Prostate gland (tissue), 2 donors: ENCODE results near the gene MED17. TPM values are rescaled to one million over a fixed set of nuclear protein-coding genes. Genes with fewer than 3 reads are reported as not detected.

Experiments used
- DNase-seq: peaks from one replicate; pipeline ENCODE4 v3.0.0-alpha.2; 2019; ENCODE audit warnings: low spot score
- H3K27ac ChIP-seq, 2 donors: fragments of 200-600 bp; sonication (generic); 2 replicates each; pipeline ENCODE4 v1.5.1; 2017 to 2019
- H3K27me3 ChIP-seq: fragments of 200-600 bp; sonication (generic); replicated peaks from 2 replicates; pipeline ENCODE4 v1.5.1; 2019; ENCODE audit not compliant: insufficient read depth
- H3K36me3 ChIP-seq, 2 donors: fragments of 200-600 bp; sonication (generic); 1 replicate in 1 of 2; 2 replicates in 1 of 2; pipeline versions ENCODE4 v1.5.1 to v1.8.1; 2017 to 2019
- H3K4me1 ChIP-seq: fragments of 200-600 bp; sonication (generic); replicated peaks from 2 replicates; pipeline ENCODE4 v1.5.1; 2019
- H3K4me3 ChIP-seq, 2 donors: fragments of 200-600 bp; sonication (generic); 2 replicates each; pipeline ENCODE4 v1.5.1; 2017 to 2019
- H3K9me3 ChIP-seq: fragments of 200-600 bp; sonication (generic); 2 replicates; pipeline ENCODE4 v1.5.1; 2017
- CTCF ChIP-seq, 4 experiments: fragments of 200-600 bp in 2 of 4; fragments of 450-650 bp in 2 of 4; sonication (generic) in 2 of 4; IDR thresholded peaks; 1 replicate in 3 of 4; 2 replicates in 1 of 4; pipeline ENCODE4 v1.5.1; 2016 to 2019; ENCODE audit warnings: antibody characterized with exemption in 4 of 4, mild to moderate bottlenecking in 2 of 4, moderate library complexity in 2 of 4
- POLR2A ChIP-seq: fragments of 450-650 bp; IDR thresholded peaks from one replicate; pipeline ENCODE4 v1.6.1; 2016; ENCODE audit warnings: antibody characterized with exemption, mild to moderate bottlenecking
- POLR2AphosphoS5 ChIP-seq: sonication (generic); formaldehyde crosslinking; IDR thresholded peaks from one replicate; pipeline ENCODE4 v1.6.1; 2017; ENCODE audit warnings: antibody characterized with exemption
- WGBS: methylation state at CpG from one replicate; pipeline ENCODE4 v1.1.5; 2018; 5-methylcytosine and 5-hydroxymethylcytosine counted together
- intact Hi-C: fragments of 100-400 bp; cut with DNase I; formaldehyde crosslinking; loops from one replicate; pipeline ENCODE4 v1.14.2; 2022
- total RNA-seq, 2 donors: library from RNA; depleted of rRNA; stranded (reverse); fragments of >200 nt; gene quantifications; one replicate each; pipeline ENCODE4 v1.1.0, GENCODE V29; 2016

MED17 gene
- total RNA-seq, 2 donors from 2014 or later, result 22.4 to 31.4 TPM

DNA sequence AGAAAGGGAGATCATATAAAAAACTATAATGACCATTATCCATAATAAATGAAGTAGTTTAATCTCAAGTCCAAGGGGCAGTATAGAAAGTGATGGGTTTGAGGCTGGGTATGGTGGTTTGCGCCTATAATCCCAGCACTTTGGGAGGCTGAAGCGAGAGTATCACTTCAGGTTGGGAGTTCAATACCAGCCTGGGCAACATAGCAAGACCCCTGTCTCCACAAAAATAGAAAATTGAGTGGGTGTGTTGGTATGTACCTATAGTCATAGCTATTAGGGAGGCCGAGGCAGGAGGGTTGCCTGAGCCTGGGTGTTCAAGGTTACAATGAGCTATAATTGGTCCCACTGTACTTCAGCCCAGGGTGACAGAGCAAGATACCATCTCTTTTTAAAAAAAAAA, 23.9 kb downstream of the MED17 start:
- Histone ChIP-seq H3K4me3 (no peak overlapping the region), H3K4me1 (no peaks in the 10 kb centered on the region), H3K27ac (no peak overlapping the region), H3K36me3 (peaks cover 1 to 3% of the 10 kb centered on the region in 2 donors), H3K9me3 (no peaks in the 10 kb centered on the region), H3K27me3 (no peaks in the 10 kb centered on the region)
- WGBS, result 99% methylated on average over 3 of the region's 3 CpGs
- no peak for DNase-seq
- TF ChIP-seq POLR2A, result no peak
- TF ChIP-seq CTCF (IDR thresholded peaks at IDR 0.05), result no peak
- TF ChIP-seq POLR2AphosphoS5, result no peak
- intact Hi-C loops, result no loop called here

DNA sequence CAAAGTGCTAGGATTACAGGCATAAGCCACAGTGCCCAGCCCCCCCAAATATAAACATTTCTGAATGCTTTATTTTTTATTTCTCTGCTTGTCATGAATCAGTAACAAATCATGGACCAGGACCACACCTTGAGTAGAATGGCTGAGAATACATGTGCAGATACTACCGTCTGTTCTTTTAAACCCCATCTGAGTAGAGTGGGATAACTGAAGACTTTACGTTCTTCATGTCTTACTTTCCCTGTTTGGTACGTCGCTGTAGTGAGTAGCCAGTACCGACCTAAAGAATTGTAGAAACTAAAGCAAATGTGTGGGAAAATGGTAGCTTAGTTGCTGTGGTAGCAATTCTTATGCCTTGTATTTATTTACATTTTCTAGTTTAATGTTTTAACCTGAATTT, 29.9 kb downstream of the MED17 start:
- 93% methylated on average over 5 of the region's 5 CpGs for WGBS
- Histone ChIP-seq H3K27me3 (no peaks in the 10 kb centered on the region), H3K36me3 (peaks cover 0 to 3% of the 10 kb centered on the region in 2 donors), H3K4me3 (no peak overlapping the region), H3K4me1 (no peaks in the 10 kb centered on the region), H3K27ac (no peak overlapping the region), H3K9me3 (no peaks in the 10 kb centered on the region)
- intact Hi-C loops, result no loop called here
- no peak for TF ChIP-seq POLR2AphosphoS5
- no peak for TF ChIP-seq CTCF (IDR thresholded peaks at IDR 0.05)
- no peak for TF ChIP-seq POLR2A
- DNase-seq, result no peak

- WGBS, result 68% methylated on average over 6 of the region's 6 CpGs
- TF ChIP-seq POLR2A (no peak), POLR2AphosphoS5 (no peak), CTCF (IDR thresholded peaks at IDR 0.05) (no peak)
- DNase-seq, result no peak
- Histone ChIP-seq H3K36me3 (peaks cover 0 to 3% of the 10 kb centered on the region in 2 donors), H3K27ac (no peak overlapping the region), H3K4me1 (no peaks in the 10 kb centered on the region), H3K27me3 (no peaks in the 10 kb centered on the region), H3K9me3 (no peaks in the 10 kb centered on the region), H3K4me3 (no peak overlapping the region)
- intact Hi-C loops, result no loop called here
Measured at GRCh38 chr11:93814966-93815633, 31.0 kb downstream of the MED17 start.

- no peaks in the 10 kb centered on the region for H3K9me3 ChIP-seq
- no peaks in the 10 kb centered on the region for H3K27me3 ChIP-seq
- 53% methylated on average over 4 of the region's 4 CpGs for WGBS
- H3K4me1 ChIP-seq, result no peaks in the 10 kb centered on the region
- H3K36me3 ChIP-seq, result no peaks in the 10 kb centered on the region
- H3K27ac ChIP-seq, result no peak overlapping the region
- no peak for TF ChIP-seq POLR2A
- no peak for TF ChIP-seq CTCF (IDR thresholded peaks at IDR 0.05)
- no peak for TF ChIP-seq POLR2AphosphoS5
- intact Hi-C loops, result no loop called here
- H3K4me3 ChIP-seq, result no peak overlapping the region
- no peak for DNase-seq
Measured at GRCh38 chr11:93817426-93818348, 33.6 kb downstream of the MED17 start.
